Central memory CD4-positive, alpha-beta T cell (primary cell): ENCODE measurements around the gene DEFB129.
"Not testable (repeated sequence)": the region's sequence is repeated elsewhere in the genome, so short reads cannot be mapped to it uniquely, and the experiment has no call there.

ENCODE experiments used
- DNase-seq: peaks from one replicate; pipeline ENCODE4 v3.0.0; 2022

The DEFB129 gene

DNA sequence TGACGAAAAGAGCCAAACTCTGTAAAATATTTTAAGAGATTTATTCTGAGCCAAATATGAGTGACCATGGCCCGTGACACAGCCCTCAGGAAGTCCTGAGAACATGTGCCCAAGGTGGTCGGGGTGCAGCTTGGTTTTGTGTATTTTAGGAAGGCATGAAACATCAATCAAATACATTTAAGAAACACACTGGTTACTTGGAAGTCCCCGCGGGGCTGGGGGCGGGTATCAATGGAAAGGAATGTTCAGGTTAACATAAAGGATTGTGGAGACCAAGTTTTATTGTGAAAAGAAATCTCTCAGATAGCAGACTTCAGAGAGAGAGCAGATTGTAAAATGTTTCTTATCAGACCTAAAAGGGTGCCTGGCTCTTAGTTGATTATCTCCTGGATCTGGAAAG is 26.4 kb downstream of the DEFB129 start:
- not testable (repeated sequence) for DNase-seq

DNA sequence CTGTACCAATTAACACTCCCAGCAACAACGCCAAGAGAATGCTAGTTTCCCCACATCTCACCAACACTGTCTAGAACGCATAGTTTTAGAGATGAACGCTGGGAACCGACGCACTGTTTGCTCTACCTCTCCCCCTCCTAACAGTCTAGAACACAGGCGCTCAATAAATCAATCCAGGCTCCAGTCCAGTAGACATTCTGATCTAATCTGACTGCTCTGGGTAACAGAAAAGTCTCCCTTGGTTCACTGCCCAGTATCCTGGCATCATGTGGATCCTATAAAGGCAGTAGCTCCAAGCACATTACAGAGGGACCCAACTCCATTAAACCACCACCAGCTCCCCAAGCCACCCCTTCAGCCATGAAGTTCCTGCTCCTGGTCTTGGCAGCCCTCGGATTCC is 30.4 kb downstream of the DEFB129 start, which contains the start of gene DEFB132:
TSS of gene DEFB132 (plus strand) at position 306 of the 400 bp plus-strand sequence. CDS start at position 361, 55 bp downstream.
- DNase-seq, result no peak

- no peak for DNase-seq
These were observed 31.3 kb downstream of the DEFB129 start for GRCh38 chr20:258269-258858.

- no peak for DNase-seq
These were observed 31.9 kb downstream of the DEFB129 start for GRCh38 chr20:258963-259362.

GRCh38 chr20:259981-260380 is 32.9 kb downstream of the DEFB129 start:
- no peak for DNase-seq

DNA sequence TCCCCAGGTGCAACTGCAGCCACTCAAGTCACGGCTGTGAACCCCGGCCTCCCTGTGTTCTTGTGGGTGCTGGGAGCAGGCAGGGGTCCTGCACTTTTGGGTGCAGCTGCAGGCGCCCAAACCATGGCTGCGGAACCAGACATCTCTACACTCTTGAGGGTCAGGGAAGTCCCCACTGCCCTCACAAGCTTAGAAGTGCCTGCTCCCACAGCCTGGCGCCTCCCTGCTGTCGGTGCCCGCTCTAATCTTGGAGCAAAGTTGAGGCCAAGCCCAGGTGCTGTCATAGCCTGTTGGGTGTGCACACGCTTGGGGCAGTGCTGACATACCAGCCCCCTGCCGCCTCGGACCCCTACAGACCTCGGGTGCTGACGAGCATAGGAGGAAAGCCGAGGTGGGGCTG is 36.6 kb downstream of the DEFB129 start:
- no peak for DNase-seq

DNA sequence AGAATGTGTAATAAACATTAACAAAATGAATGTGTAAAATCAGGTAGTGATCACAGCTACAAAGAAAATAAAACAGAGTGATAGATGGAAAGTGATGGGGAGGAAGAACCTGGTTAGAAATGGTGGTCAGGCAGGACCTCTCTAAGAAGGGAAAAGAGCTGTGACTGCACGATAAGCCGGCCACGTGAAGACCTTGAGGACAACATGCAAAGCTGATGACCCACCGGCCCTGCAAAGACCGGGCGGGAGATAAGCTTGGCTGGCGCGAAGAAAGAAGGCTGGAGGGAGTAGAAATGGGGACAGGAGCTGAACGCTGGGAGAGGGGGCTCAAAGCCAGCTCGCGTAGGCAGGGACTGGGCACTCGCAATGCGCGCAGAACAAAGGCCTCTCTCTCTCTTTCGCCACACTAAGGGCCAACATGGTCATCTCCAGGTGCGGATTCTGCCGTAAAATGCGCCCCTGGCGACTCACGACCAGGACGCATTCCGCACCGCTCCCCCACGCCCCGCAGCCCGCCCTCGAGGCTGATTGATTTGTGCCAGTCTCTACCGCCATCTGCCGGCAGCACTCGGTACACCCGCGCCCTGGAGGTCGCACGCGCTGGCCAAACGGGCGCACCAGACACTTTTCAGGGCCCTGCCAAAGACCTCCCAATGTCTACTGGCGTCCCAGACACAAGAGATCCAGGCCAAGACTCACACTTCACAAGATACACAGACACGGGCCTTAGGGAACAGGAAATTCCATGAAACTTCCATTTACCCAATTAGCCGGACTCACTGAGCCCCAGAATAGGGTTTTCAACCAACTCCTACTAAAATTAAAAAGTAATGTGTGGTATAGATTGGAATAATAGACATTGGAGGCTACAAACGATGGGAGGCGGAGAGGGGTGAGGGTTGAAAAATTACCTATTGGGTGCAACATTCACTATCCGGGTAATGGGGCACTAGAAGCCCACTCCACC is 39.8 kb downstream of the DEFB129 start:
- DNase-seq, result peak; percentile 77

- no peak for DNase-seq
These were observed 43.5 kb downstream of the DEFB129 start for GRCh38 chr20:270517-270916.

- DNase-seq, result no peak
These were observed 44.0 kb downstream of the DEFB129 start for GRCh38 chr20:271069-271468.

DNA sequence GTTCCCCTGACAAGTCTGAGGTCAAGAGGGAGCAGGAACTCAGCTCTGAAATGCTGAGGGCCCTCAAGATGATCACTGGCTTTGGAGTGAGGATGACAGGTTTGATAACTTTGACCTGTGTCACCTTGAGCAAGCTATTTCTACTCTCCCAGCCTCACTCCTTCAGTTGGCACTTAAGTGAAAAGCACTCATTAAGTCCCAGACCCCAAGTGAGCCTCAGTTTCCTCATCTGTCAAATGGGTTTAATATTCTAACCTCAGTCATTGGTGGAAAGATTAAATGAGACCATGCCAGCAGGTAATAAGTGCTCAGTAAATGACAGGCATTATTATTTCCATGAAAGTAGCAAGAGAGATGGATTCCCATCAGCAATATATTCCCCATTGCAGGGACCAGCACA is 44.5 kb downstream of the DEFB129 start:
- no peak for DNase-seq

GRCh38 chr20:272718-273117 is 45.7 kb downstream of the DEFB129 start:
- DNase-seq, result no peak

GRCh38 chr20:273884-274283 is 46.8 kb downstream of the DEFB129 start:
- no peak for DNase-seq

DNA sequence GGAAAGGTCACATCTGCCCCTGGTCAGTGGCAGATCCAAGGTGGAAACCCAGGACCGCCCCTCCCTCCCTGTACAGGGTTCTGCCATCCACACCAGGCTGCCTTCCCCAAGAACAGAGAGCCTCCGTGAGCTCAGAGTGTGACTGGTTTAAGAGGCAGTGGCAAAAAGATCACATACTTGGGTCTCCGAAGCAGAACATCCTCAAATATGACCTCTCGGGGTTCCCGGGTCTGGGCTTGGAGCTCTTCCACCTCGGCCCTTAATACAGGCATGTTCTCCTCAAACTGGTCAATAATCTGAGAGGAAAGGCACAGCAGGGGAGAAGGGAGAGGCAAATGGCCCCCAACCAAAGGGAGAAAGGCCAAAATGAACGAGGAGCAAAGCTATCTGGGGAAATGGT is 48.7 kb downstream of the DEFB129 start:
- DNase-seq, result no peak

DNA sequence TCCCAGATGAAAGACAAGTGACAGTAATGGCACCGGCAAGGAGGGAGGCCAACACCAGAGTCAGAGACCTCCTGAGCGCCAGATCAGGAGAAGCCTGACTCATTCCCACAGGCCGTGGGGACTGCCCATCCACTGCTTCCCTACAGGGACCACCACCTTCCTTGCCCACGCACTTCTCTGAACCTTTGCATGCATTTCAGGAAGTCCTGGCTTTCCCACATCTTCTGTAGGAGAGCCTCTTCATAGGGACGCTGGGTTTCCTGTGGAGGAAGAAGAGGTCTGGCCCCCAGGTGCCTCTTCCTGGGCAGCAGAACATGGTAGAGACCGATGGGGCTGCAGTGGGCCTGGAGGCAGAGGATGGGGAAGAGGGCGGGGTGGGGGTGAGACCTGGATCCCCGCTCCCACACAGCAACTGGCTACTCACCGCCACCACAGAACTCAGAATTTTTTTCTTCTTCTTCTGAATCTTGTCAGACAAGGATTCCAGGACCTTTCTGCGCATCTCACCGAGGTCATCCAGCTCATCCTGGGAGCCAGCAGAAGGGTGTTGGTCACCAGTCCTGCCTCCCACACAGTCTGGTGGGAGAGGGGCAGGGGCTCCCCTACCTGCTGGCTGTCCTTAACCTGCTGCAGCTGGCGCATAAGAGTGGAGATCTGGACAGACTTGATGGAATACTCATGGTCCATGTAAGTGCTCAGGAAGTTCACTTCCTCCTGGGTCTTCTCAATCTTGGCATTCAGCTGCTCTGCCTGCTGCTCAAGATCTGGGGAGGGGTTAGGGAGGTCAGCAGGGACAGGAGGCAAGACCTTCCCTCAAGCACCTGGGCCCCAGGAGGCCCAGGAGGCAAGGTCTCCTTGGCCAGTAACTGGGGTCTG is 49.8 kb downstream of the DEFB129 start:
- DNase-seq, result no peak

GRCh38 chr20:277496-277781 is 50.4 kb downstream of the DEFB129 start:
- DNase-seq, result no peak

DNA sequence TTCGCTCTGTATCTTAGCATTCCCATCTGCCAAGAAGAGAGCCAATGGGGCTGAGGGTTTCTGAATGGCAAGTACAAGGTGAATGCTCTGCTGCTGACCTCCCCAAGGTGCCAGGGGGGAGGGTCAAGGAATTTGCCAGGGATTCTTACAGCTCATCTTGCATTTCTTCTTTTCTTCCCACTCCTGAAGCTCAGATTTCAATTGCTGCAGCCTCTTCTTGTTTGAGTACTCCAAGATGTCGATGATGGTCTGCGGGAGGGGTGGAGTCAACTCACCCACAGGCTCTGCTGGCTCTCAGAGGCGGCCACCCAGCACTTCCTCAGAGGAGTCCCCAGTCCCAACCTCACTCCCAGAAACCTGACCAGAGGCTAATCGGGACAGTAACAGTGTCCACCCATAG is 51.1 kb downstream of the DEFB129 start:
- DNase-seq, result no peak

DNA sequence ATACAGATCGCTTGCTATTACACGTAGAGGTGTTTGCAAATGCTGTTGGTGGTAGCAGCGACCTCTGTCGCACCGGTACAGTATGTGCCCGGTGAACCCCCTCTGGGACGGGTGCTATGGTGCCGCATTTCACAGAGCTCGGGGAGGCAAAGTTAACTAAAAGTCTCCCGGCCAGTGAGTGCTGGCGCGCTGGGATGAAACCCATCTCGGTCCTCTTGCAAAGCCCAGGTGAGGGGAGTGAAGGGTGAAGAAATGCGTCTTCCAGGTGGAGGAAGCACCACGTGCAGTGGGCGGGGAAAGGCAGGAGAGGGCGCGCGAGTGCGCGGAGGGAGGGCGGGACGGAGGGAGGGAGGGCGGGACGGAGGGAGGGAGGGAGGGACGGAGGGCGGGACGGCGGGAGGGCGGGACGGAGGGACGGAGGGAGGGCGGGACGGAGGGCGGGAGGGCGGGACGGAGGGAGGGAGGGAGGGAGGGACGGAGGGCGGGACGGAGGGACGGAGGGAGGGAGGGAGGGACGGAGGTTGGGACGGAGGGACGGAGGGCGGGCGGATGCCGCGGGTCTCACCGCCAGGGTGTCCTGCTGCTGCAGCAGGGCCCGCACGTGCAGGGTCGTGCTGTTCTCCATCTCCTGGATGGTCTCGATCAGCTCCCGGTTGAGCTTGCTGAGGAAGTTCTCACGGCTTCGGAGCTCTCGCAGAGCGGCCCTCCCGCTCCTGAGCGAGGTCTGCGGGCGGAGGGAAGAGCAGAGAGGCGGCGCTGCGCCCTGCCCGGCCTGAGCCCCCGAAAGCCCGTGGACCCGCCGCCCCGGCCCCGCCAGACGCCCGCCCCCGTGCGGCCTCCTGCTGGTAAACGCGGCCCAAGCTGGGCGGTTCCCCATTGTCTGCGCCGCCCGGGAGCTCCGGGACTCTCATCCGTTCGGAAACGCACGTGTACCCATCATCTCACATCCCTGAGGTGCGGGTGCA is 51.8 kb downstream of the DEFB129 start:
- no peak for DNase-seq
